A673 (cell line): Measurements from ENCODE around the gene OGFOD2.

Source experiments
- CTCF ChIP-seq: fragments of 300-800, 200-600 bp; sonication (generic); conservative IDR thresholded peaks from 2 replicates; pipeline ENCODE4 v1.5.1; 2017; ENCODE audit warnings: low read depth, mild to moderate bottlenecking, antibody characterized with exemption, low read length, moderate library complexity, mixed read lengths
- EZH2 ChIP-seq: fragments of 200-600 bp; sonication (generic); IDR thresholded peaks from 2 replicates; pipeline ENCODE4 v1.6.1; 2017; ENCODE audit warnings: borderline replicate concordance, low read depth, mild to moderate bottlenecking, mixed read lengths, antibody characterized with exemption, low read length; ENCODE audit not compliant: poor library complexity, severe bottlenecking

- TF ChIP-seq CTCF (no peak), EZH2 (no peak)
These were observed 661 bp upstream of the OGFOD2 start for GRCh38 chr12:122974274-122974891.
